ENCODE results near the gene NDUFB8.

NDUFB8 gene

GRCh38 chr10:100544950-100545349, 15.3 kb upstream of the NDUFB8 start:
- Histone ChIP-seq H3K4me1 (ENCODE audit: insufficient read depth, insufficient read length) (no peaks in the 10 kb centered on the region), H3K9me3 (ENCODE audit: insufficient read depth, low read length) (no peaks in the 10 kb centered on the region), H3K9ac (ENCODE audit: insufficient read length, low read depth) (no peak overlapping the region), H3K27me3 (ENCODE audit: insufficient read depth, insufficient read length) (no peaks in the 10 kb centered on the region), H3K4me3 (ENCODE audit: insufficient read length, low read depth) (no peak overlapping the region), H3K36me3 (ENCODE audit: insufficient read depth, insufficient read length, low read length) (peaks cover 86% of the 10 kb centered on the region)
- TF ChIP-seq YY1 (IDR thresholded peaks at IDR 0.05; ENCODE audit: insufficient read depth, insufficient read length), result no peak
- TF ChIP-seq SUZ12 (IDR thresholded peaks at IDR 0.05; ENCODE audit: extremely low read depth, insufficient read depth, insufficient read length), result no peak
- no peak for TF ChIP-seq ZNF274 (IDR thresholded peaks at IDR 0.05; ENCODE audit: low read depth, low read length)
- DNase-seq (ENCODE audit: low read depth, low spot score), result no peak

DNA sequence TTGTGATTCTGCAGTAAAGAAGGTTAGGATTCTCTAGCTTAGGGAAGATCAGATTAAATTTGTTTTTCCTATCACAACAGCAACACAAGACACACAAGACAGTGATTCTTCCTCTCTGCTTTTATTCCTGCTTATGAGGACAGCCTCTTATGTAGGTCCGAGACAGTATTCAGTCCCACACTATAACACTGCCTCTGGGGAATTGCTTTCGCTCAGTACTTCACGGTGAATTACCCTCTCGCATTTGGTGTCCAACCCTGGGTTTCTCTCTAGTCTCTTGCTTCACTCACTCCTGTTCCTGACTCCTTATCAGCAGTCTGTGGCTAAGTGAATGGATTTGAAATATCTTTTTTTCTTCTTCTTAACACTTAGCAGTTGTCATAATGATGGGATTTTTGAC, 7.8 kb upstream of the NDUFB8 start:
- H3K27me3 ChIP-seq (ENCODE audit: insufficient read depth, insufficient read length), result no peaks in the 10 kb centered on the region
- no peaks in the 10 kb centered on the region for H3K4me1 ChIP-seq (ENCODE audit: insufficient read depth, insufficient read length)
- TF ChIP-seq SUZ12 (IDR thresholded peaks at IDR 0.05; ENCODE audit: extremely low read depth, insufficient read depth, insufficient read length) (no peak), YY1 (IDR thresholded peaks at IDR 0.05; ENCODE audit: insufficient read depth, insufficient read length) (no peak), ZNF274 (IDR thresholded peaks at IDR 0.05; ENCODE audit: low read depth, low read length) (no peak)
- no peak for DNase-seq (ENCODE audit: low read depth, low spot score)
- peaks cover 44% of the 10 kb centered on the region for H3K36me3 ChIP-seq (ENCODE audit: insufficient read depth, insufficient read length, low read length)
- H3K4me3 ChIP-seq (ENCODE audit: insufficient read length, low read depth), result no peak overlapping the region
- H3K9me3 ChIP-seq (ENCODE audit: insufficient read depth, low read length), result no peaks in the 10 kb centered on the region
- no peak overlapping the region for H3K9ac ChIP-seq (ENCODE audit: insufficient read length, low read depth)

DNA sequence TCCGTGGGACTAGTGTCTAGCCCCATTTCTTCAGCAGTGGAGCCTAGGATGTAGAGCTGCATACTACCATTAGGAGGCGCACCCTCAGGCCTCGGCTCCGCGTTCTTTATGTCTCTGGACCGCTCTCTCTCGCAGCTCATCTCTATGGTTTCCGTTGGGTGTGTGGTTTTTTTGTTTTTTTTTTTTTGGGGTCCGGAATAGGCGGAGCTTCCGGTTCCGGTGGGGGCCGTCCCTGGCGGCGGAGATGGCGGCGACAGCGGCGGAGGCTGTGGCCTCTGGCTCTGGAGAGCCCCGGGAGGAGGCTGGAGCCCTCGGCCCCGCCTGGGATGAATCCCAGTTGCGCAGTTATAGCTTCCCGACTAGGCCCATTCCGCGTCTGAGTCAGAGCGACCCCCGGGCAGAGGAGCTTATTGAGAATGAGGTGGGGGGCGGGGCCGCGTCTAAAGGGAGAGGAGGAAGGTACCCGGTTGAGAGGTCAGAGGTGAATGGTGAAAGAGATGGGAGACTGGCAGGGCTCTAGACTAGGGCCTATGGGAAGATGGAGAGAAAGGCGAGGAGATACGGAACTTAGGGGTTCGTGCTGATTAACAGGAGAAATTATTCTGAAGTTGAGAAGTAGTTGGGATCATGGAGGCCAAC, 6.2 kb upstream of the NDUFB8 start, which contains the start of gene HIF1AN:
Gene HIF1AN, plus strand, starts transcription at position 229 of the 639 bp plus-strand sequence. Its CDS starts 16 bp downstream, at position 245.
- no peaks in the 10 kb centered on the region for H3K27me3 ChIP-seq (ENCODE audit: insufficient read depth, insufficient read length)
- H3K36me3 ChIP-seq (ENCODE audit: insufficient read depth, insufficient read length, low read length), result peaks cover 32% of the 10 kb centered on the region
- peak within 1 kb of the TSS; percentile 71 for H3K4me3 ChIP-seq (ENCODE audit: insufficient read length, low read depth)
- H3K9me3 ChIP-seq (ENCODE audit: insufficient read depth, low read length), result no peaks in the 10 kb centered on the region
- peak within 1 kb of the TSS; percentile 74 for H3K9ac ChIP-seq (ENCODE audit: insufficient read length, low read depth)
- no peak for TF ChIP-seq YY1 (IDR thresholded peaks at IDR 0.05; ENCODE audit: insufficient read depth, insufficient read length)
- no peak for TF ChIP-seq ZNF274 (IDR thresholded peaks at IDR 0.05; ENCODE audit: low read depth, low read length)
- no peak for TF ChIP-seq SUZ12 (IDR thresholded peaks at IDR 0.05; ENCODE audit: extremely low read depth, insufficient read depth, insufficient read length)
- H3K4me1 ChIP-seq (ENCODE audit: insufficient read depth, insufficient read length), result no peaks in the 10 kb centered on the region
- peak; percentile 83 for DNase-seq (ENCODE audit: low read depth, low spot score)

DNA sequence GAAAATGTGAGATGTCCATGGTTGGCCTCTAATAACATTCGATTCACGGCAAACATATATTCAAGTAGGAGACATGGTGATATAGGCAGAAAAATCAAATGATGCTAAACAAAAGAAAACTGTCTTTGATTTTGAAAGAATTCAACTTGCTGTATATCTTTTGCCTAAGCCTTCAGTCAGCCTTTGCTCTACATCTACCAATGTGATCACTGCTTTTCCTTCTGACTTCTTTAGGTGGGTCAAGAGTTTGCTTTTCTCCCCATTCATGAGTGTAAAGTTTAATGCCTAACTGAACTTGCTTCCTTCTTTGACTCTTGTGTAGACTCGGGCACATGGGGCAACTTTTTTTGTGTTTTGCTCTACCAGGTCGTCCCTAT, 5.7 kb upstream of the NDUFB8 start:
- H3K9ac ChIP-seq (ENCODE audit: insufficient read length, low read depth), result no peak overlapping the region

GRCh38 chr10:100534726-100535125, 5.1 kb upstream of the NDUFB8 start:
- H3K4me3 ChIP-seq (ENCODE audit: insufficient read length, low read depth), result no peak overlapping the region
- TF ChIP-seq ZNF274 (IDR thresholded peaks at IDR 0.05; ENCODE audit: low read depth, low read length) (no peak), YY1 (IDR thresholded peaks at IDR 0.05; ENCODE audit: insufficient read depth, insufficient read length) (no peak), SUZ12 (IDR thresholded peaks at IDR 0.05; ENCODE audit: extremely low read depth, insufficient read depth, insufficient read length) (no peak)
- H3K36me3 ChIP-seq (ENCODE audit: insufficient read depth, insufficient read length, low read length), result peaks cover 21% of the 10 kb centered on the region
- H3K27me3 ChIP-seq (ENCODE audit: insufficient read depth, insufficient read length), result no peaks in the 10 kb centered on the region
- H3K4me1 ChIP-seq (ENCODE audit: insufficient read depth, insufficient read length), result no peaks in the 10 kb centered on the region
- DNase-seq (ENCODE audit: low read depth, low spot score), result no peak
- H3K9ac ChIP-seq (ENCODE audit: insufficient read length, low read depth), result no peak overlapping the region
- H3K9me3 ChIP-seq (ENCODE audit: insufficient read depth, low read length), result no peaks in the 10 kb centered on the region

More for the DNA sequence above, 5.7 kb upstream of the NDUFB8 start:
- H3K27me3 ChIP-seq (ENCODE audit: insufficient read depth, insufficient read length), result no peaks in the 10 kb centered on the region
- H3K4me3 ChIP-seq (ENCODE audit: insufficient read length, low read depth), result no peak overlapping the region
- TF ChIP-seq ZNF274 (IDR thresholded peaks at IDR 0.05; ENCODE audit: low read depth, low read length), result no peak
- no peak for TF ChIP-seq SUZ12 (IDR thresholded peaks at IDR 0.05; ENCODE audit: extremely low read depth, insufficient read depth, insufficient read length)
- TF ChIP-seq YY1 (IDR thresholded peaks at IDR 0.05; ENCODE audit: insufficient read depth, insufficient read length), result no peak
- H3K4me1 ChIP-seq (ENCODE audit: insufficient read depth, insufficient read length), result no peaks in the 10 kb centered on the region
- H3K36me3 ChIP-seq (ENCODE audit: insufficient read depth, insufficient read length, low read length), result peaks cover 27% of the 10 kb centered on the region
- no peaks in the 10 kb centered on the region for H3K9me3 ChIP-seq (ENCODE audit: insufficient read depth, low read length)
- DNase-seq (ENCODE audit: low read depth, low spot score), result no peak

DNA sequence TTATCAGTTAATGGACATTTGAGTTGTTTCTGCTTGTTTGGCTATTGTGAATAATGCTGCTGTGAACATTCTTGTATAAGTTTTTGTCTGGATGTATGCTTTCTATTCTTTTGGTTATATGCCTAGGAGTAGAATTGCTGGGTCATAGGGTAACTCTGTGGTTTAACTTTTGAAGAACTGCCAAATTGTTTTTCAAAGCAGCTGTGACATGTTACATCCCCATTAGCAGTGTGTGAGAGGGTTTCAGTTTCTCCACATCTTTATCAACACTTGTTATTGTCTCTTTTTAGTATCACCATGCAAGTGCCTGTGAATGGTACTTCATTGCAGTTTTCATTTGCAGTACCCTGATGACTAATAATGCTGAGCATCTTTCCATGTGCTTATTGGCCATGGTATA, 2.1 kb upstream of the NDUFB8 start:
- H3K4me1 ChIP-seq (ENCODE audit: insufficient read depth, insufficient read length), result no peaks in the 10 kb centered on the region
- H3K36me3 ChIP-seq (ENCODE audit: insufficient read depth, insufficient read length, low read length), result peaks cover 15% of the 10 kb centered on the region
- H3K4me3 ChIP-seq (ENCODE audit: insufficient read length, low read depth), result no peak overlapping the region
- DNase-seq (ENCODE audit: low read depth, low spot score), result no peak
- TF ChIP-seq ZNF274 (IDR thresholded peaks at IDR 0.05; ENCODE audit: low read depth, low read length) (no peak), SUZ12 (IDR thresholded peaks at IDR 0.05; ENCODE audit: extremely low read depth, insufficient read depth, insufficient read length) (no peak), YY1 (IDR thresholded peaks at IDR 0.05; ENCODE audit: insufficient read depth, insufficient read length) (no peak)
- no peaks in the 10 kb centered on the region for H3K27me3 ChIP-seq (ENCODE audit: insufficient read depth, insufficient read length)
- no peak overlapping the region for H3K9ac ChIP-seq (ENCODE audit: insufficient read length, low read depth)
- no peaks in the 10 kb centered on the region for H3K9me3 ChIP-seq (ENCODE audit: insufficient read depth, low read length)

GRCh38 chr10:100528921-100529474, 673 bp downstream of the NDUFB8 start:
- TF ChIP-seq YY1 (IDR thresholded peaks at IDR 0.05; ENCODE audit: insufficient read depth, insufficient read length), result no peak
- TF ChIP-seq SUZ12 (IDR thresholded peaks at IDR 0.05; ENCODE audit: extremely low read depth, insufficient read depth, insufficient read length), result no peak
- TF ChIP-seq ZNF274 (IDR thresholded peaks at IDR 0.05; ENCODE audit: low read depth, low read length), result no peak
- H3K4me3 ChIP-seq (ENCODE audit: insufficient read length, low read depth), result peak overlapping the region; percentile 73
- H3K27me3 ChIP-seq (ENCODE audit: insufficient read depth, insufficient read length), result no peaks in the 10 kb centered on the region
- H3K36me3 ChIP-seq (ENCODE audit: insufficient read depth, insufficient read length, low read length), result peaks cover 41% of the 10 kb centered on the region
- H3K4me1 ChIP-seq (ENCODE audit: insufficient read depth, insufficient read length), result no peaks in the 10 kb centered on the region
- H3K9ac ChIP-seq (ENCODE audit: insufficient read length, low read depth), result peak overlapping the region; percentile 90
- no peaks in the 10 kb centered on the region for H3K9me3 ChIP-seq (ENCODE audit: insufficient read depth, low read length)
- no peak for DNase-seq (ENCODE audit: low read depth, low spot score)

Measured in NT2/D1 (cell line).